ENCODE results near the gene AFAP1.

GRCh38 chr4:7770224-7771050, 169.2 kb downstream of the AFAP1 start:
- TF ChIP-seq, protein P1, sequence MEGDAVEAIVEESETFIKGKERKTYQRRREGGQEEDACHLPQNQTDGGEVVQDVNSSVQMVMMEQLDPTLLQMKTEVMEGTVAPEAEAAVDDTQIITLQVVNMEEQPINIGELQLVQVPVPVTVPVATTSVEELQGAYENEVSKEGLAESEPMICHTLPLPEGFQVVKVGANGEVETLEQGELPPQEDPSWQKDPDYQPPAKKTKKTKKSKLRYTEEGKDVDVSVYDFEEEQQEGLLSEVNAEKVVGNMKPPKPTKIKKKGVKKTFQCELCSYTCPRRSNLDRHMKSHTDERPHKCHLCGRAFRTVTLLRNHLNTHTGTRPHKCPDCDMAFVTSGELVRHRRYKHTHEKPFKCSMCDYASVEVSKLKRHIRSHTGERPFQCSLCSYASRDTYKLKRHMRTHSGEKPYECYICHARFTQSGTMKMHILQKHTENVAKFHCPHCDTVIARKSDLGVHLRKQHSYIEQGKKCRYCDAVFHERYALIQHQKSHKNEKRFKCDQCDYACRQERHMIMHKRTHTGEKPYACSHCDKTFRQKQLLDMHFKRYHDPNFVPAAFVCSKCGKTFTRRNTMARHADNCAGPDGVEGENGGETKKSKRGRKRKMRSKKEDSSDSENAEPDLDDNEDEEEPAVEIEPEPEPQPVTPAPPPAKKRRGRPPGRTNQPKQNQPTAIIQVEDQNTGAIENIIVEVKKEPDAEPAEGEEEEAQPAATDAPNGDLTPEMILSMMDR (IDR thresholded peaks at IDR 0.05): peak; percentile 73
- no peak for TF ChIP-seq EZH2phosphoT487 (IDR thresholded peaks at IDR 0.05)
- TF ChIP-seq EZH2 (IDR thresholded peaks at IDR 0.05): no peak

Data from neural progenitor cell (in vitro differentiated cells).